Kidney capillary endothelial cell (primary cell): ENCODE results near the gene FLOT1.
"Not testable (repeated sequence)": the region's sequence is repeated elsewhere in the genome, so short reads cannot be mapped to it uniquely, and the experiment has no call there.

Experiments
- DNase-seq: peaks from one replicate; pipeline ENCODE4 v3.0.0-alpha.2; 2018; ENCODE audit warnings: low spot score

Gene FLOT1

DNA sequence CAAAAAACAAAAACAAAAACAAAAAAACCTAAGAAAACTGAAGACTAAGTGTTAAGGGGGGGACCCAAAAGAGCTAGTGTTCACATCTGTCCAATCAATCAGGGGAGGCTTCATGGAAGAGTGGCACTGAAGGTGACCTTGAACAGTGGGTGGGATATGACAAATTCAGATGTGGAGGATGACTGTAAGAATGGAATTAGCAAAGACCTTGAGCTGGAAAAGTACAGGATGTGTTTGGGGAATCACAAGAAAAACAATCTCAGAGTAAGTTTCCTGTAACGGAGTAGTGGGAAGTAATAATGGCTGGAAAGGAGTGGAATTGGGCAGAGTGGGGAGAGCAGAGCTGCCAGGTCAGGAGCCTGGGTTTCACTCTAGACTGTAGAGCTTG is 4.8 kb upstream of the FLOT1 start:
- DNase-seq = no peak

DNA sequence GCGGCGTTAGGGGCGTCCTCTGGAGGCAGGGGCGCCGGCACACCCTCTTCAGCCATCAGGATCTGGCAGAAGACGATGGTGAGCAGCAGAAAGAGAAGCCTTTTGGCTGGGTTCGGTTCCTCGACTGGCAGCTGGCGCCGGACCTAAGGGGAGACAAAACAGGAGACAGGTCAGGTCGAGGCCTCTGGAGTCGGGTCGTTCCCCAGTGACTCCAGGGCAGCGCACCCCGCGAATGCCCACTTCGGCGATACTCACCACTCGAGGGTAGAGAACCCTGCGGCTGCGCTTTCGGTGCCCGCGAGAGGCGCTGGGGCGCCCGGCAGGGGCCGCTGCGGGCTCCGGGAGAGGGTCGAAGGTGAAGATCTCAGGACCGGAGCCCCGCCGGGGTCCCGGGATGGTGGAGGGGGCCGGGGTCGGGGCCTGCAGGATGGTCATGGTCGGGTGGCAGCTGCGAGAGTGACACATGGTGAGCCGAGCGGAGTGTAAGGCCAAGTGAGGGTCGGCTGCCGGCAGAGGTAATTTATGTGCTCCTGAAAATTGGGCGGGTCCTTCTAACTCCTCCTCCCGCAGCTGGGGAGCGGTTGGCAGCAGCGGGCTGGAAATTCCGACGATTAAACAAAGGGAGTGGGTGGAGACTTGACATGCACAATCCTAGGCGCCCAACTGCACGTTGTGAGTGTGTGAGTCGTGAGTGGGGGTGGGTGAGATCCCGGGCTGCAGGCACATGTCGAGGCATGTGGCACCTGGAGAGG is 1.7 kb upstream of the FLOT1 start, which contains the start of gene IER3:
TSS of gene IER3 (minus strand) at position 494 of the 752 bp plus-strand sequence. CDS start at position 465, 29 bp downstream.
- DNase-seq = no peak

- no peak for DNase-seq
These were observed 889 bp upstream of the FLOT1 start for GRCh38 chr6:30743099-30744053.

- DNase-seq = no peak
These were observed 635 bp downstream of the FLOT1 start for GRCh38 chr6:30741789-30742315.

GRCh38 chr6:30741063-30741779 is 1.3 kb downstream of the FLOT1 start:
- DNase-seq = no peak

- DNase-seq = no peak
These were observed 2.0 kb downstream of the FLOT1 start for GRCh38 chr6:30740540-30740870.

DNA sequence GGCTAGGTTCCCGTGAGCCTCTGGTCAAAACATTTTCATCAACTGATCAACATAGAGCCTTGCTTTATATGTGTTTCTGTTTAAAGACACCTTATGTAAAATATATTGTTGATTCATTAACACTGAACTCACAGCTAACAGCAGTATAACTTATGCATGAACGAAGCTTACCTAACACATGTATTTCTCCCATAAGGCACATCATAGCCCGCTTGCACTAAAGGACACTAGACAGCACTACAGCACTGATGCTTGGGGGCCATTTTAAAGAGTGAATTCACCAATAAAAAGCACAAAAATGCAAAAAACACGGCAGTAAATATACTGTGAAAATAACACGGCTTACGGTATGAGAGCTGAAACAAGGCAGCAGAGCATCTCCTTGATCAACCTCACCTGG is 4.0 kb downstream of the FLOT1 start:
- DNase-seq = no peak

- no peak for DNase-seq
These were observed 6.7 kb downstream of the FLOT1 start for GRCh38 chr6:30735668-30736314.

- DNase-seq = no peak
These were observed 10.1 kb downstream of the FLOT1 start for GRCh38 chr6:30732237-30732943.

DNA sequence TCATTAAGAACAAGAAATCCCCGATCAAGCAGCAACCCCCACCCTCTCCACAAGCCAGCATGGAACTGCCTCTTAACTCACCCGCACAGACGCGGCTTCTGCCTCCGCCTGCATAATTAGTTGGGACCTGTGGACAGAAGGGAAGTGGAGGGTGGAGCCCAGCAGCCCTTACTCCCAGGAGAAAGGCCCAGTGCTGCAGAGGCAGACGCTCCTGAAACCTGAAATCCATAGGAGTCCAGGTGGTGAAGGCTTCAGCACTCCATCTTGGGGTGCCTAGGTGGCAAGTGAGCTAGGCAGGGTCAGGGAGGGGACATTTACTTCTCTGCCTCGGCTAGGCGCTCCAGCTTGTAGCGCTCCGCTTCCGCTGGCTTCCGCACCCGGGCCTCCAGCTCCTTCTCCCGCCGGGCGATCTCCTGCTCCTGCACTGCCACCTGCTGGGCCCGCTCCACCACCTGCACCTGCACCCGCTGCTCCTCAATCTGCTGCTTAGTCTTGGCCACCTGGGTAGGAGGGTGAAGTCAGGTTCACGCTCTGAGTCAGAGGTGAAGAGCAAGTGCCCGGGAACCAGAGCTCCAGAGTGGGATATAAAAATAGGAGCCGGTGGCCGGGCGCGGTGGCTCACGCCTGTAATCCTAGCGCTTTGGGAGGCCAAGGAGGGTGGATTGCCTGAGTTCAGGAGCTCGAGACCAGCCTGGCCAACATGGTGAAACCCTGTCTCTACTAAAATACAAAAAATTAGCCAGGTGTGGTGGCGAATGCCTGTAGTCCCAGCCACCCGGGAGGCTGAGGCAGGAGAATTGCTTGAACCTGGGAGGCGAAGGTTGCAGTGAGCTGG is 11.7 kb downstream of the FLOT1 start:
- DNase-seq = no peak

- no peak for DNase-seq
These were observed 14.4 kb downstream of the FLOT1 start for GRCh38 chr6:30727920-30728553.

DNA sequence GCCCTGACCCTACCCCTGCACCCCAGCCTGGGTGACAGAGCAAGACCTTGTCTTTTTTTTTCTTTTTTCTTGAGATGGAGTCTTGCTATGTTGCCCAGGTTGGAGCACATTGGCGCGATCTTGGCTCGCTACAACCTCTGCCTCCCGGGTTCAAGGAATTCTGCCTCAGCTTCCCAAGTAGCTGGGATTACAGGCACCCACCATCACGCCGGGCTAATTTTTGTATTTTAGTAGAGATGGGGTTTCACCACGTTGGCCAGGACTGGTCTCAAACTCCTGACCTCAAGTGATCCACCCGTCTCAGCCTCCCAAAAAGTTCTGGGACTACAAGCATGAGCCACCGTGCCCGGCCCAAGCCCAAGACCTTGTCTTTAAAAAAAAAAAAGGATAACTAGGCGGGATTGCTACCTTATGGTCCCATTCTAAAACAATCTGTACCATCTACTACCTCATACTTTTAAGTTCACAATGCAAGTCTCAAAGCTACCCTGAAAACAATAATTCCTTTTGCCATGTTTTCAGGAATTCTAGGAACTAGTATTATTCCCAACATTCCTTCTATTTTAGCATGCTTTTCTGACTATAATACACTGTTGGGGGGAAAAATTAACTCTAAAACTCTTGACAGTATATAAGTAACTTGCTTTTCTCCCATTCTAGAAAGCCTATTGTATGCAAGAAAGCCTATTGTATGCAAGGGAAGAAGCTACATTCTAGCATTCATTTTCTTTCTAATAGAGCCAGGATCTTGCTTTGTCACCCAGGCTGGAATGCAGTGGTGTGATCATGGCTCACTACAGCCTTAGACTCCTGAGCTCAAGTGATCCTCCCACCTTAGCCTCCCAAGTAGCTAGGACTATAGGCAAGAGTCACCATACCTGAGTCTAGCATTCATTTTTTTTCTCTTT is 15.7 kb downstream of the FLOT1 start:
- DNase-seq = no peak

DNA sequence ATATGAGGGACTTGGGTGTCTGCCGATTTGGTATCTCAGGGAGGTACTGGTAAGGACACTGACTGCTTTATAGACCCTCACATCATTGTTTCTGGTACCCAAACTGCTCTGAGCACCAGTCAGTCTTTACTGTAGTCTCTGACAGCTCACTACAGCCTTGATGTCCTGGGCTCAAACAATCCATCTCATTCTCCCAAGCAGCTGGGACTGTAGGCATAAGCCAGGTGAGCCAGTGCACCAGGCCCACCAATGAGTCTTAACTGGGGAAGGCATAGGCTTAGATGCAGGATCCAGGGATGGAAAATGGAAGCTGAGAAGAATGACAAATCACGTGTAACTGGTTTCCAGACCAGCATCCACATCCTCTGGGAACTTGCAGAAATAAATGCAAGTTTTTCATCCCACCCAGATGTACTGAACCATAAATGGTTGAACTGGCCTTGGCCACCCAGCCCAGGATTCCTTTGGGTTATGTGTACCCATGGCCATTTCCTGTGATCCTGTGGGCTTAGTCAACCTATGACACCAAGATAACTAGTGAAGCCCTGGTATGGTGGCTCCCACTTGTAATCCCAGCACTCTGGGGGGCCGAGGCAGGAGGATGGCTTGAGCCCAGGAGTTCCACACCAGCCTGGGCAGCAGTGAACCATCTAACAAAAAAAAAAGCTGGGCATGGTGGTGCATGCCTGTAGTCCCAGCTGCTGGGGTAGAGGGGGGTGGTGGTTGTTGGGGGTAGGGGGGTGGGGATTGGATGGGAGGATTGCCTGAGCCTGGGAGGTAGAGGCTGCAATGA is 16.6 kb downstream of the FLOT1 start:
- no peak for DNase-seq

- DNase-seq = no peak
These were observed 17.4 kb downstream of the FLOT1 start for GRCh38 chr6:30724906-30725667.

- DNase-seq = not testable (repeated sequence)
These were observed 18.4 kb downstream of the FLOT1 start for GRCh38 chr6:30723843-30724741.
